ENCODE results near the gene PDE1C.

DNA sequence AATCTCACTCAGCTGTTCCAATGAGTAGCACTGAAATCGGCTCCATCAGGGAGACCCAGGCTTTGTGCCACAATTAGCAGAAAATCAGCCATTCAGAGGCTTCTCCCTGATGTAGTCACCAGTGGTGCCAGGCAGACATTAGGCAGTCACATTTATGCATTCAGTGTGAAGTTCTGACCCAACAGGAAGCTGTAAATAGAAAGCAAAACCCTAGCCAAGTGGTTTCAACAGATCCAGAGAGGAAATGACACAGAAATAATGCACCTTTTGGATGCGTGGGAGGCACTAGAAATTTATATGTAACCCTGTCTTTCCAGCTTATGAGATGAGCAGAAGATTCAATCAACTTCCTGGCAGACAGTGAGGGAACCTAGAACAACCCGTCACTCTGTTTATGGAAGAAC lies 186.4 kb downstream of the PDE1C start:
- TF ChIP-seq SPI1 (IDR thresholded peaks at IDR 0.05; ENCODE audit: low read depth, low read length) = 0 out of 2 replicates have a peak, but pooled peaks have one; percentile 16
- TF ChIP-seq POLR2A (IDR thresholded peaks at IDR 0.05; ENCODE audit: low read depth, low read length) = no peak

All from GM12891 (cell line).